Nephron (organoid): ENCODE data around the gene GOSR1.
"Not testable (repeated sequence)": the region's sequence is repeated elsewhere in the genome, so short reads cannot be mapped to it uniquely, and the experiment has no call there.

ENCODE experiments used
- H3K27ac Mint-ChIP-seq, 3 experiments: 2 replicates each; pipeline ENCODE4 v1.8.0; 2020; ENCODE audit warnings: mixed read lengths in 3 of 3, mild to moderate bottlenecking in 2 of 3, moderate library complexity in 1 of 3
- H3K27me3 Mint-ChIP-seq: 2 replicates; pipeline ENCODE4 v1.8.0; 2021; ENCODE audit warnings: low read depth, mild to moderate bottlenecking, moderate library complexity, mixed read lengths
- H3K36me3 Mint-ChIP-seq: 2 replicates; pipeline ENCODE4 v1.8.0; 2020; ENCODE audit warnings: low read depth, mixed read lengths
- H3K4me1 Mint-ChIP-seq: 2 replicates; pipeline ENCODE4 v1.8.0; 2020; ENCODE audit warnings: mixed read lengths
- H3K4me3 Mint-ChIP-seq, 3 experiments: 2 replicates each; pipeline ENCODE4 v1.8.0; 2020; ENCODE audit warnings: mild to moderate bottlenecking in 3 of 3, mixed read lengths in 3 of 3, moderate library complexity in 2 of 3
- H3K9me3 Mint-ChIP-seq: 2 replicates; pipeline ENCODE4 v1.8.0; 2020; ENCODE audit warnings: mixed read lengths
- TF ChIP-seq, protein P1 (sequence below), 3 experiments: fragments of 200-600 bp; sonication (generic); IDR thresholded peaks; one replicate each; pipeline ENCODE4 v1.5.0; 2021; ENCODE audit warnings: antibody characterized with exemption in 3 of 3; ENCODE audit not compliant: unreplicated experiment in 3 of 3

The GOSR1 gene

DNA sequence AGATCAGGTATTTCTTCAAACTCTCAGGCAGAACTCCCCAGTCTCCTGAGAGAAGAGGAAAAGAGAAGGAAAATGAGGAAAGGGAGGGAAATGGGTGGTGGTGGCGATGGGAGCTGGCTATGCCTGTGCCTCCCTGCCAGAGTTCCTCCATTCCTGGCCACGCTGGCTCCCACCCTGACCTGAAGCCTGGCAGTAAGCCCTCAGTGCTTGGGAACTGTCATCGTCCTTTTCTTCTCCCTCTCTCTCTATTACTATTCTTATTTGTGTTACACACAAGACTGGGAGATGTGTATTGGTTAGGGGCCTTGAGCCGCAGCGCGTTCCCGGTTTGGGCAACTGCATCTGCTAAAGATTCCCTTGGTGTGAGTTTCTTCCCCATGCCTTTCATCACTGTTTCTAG, 44.6 kb downstream of the GOSR1 start:
- Mint-ChIP-seq H3K36me3 (peaks cover 66% of the 10 kb centered on the region), H3K9me3 (peaks cover 7% of the 10 kb centered on the region), H3K4me3 (no peak overlapping the region), H3K27me3 (peaks cover 3% of the 10 kb centered on the region), H3K27ac (no peak overlapping the region), H3K4me1 (peaks cover 22% of the 10 kb centered on the region)
- TF ChIP-seq, protein P1, sequence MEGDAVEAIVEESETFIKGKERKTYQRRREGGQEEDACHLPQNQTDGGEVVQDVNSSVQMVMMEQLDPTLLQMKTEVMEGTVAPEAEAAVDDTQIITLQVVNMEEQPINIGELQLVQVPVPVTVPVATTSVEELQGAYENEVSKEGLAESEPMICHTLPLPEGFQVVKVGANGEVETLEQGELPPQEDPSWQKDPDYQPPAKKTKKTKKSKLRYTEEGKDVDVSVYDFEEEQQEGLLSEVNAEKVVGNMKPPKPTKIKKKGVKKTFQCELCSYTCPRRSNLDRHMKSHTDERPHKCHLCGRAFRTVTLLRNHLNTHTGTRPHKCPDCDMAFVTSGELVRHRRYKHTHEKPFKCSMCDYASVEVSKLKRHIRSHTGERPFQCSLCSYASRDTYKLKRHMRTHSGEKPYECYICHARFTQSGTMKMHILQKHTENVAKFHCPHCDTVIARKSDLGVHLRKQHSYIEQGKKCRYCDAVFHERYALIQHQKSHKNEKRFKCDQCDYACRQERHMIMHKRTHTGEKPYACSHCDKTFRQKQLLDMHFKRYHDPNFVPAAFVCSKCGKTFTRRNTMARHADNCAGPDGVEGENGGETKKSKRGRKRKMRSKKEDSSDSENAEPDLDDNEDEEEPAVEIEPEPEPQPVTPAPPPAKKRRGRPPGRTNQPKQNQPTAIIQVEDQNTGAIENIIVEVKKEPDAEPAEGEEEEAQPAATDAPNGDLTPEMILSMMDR (IDR thresholded peaks at IDR 0.05; ENCODE audit: unreplicated experiment in 3 of 3), result no peak

- peaks cover 53% of the 10 kb centered on the region for H3K36me3 Mint-ChIP-seq
Observed at GRCh38 chr17:30523236-30523635, 46.0 kb downstream of the GOSR1 start.

DNA sequence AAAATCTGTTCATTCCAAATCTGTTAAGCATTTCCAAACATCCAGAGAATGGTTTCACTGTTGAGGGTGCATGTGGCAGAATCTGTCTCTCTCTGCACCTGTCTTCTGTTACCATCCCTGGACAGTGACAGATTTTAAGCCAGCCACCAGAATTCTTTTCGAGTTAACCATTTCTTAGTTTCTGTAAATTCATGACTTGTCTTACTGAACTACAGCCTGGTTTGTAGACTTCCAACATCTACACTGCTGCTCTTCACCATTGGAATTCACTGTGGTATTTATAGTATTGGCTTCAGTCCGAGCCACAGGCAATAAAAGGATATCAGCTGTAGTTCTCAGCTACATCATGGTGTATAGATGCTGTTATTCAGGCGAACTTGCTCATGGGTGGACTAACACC, 47.6 kb downstream of the GOSR1 start:
- H3K9me3 Mint-ChIP-seq, result peaks cover 7% of the 10 kb centered on the region
- H3K27me3 Mint-ChIP-seq, result peaks cover 3% of the 10 kb centered on the region
- H3K36me3 Mint-ChIP-seq, result peaks cover 49% of the 10 kb centered on the region
- peaks cover 18% of the 10 kb centered on the region for H3K4me1 Mint-ChIP-seq
- H3K27ac Mint-ChIP-seq, result peak overlapping the region; percentile 18 to 43 (median 25)
- no peak overlapping the region for H3K4me3 Mint-ChIP-seq
- TF ChIP-seq, protein P1 (IDR thresholded peaks at IDR 0.05; ENCODE audit: unreplicated experiment in 3 of 3), result no peak

More at GRCh38 chr17:30523236-30523635, 46.0 kb downstream of the GOSR1 start:
- H3K27ac Mint-ChIP-seq, H3K9me3 Mint-ChIP-seq, H3K4me3 Mint-ChIP-seq, H3K27me3 Mint-ChIP-seq: not testable (repeated sequence)
- peaks cover 22% of the 10 kb centered on the region for H3K4me1 Mint-ChIP-seq

- TF ChIP-seq, protein P1 (IDR thresholded peaks at IDR 0.05; ENCODE audit: unreplicated experiment in 3 of 3), result no peak
- peaks cover 35% of the 10 kb centered on the region for H3K36me3 Mint-ChIP-seq
- peaks cover 7% of the 10 kb centered on the region for H3K9me3 Mint-ChIP-seq
- no peak overlapping the region for H3K27ac Mint-ChIP-seq
- peaks cover 14% of the 10 kb centered on the region for H3K4me1 Mint-ChIP-seq
- H3K4me3 Mint-ChIP-seq, result no peak overlapping the region
- H3K27me3 Mint-ChIP-seq, result peaks cover 3% of the 10 kb centered on the region
Observed at GRCh38 chr17:30526401-30526800, 49.2 kb downstream of the GOSR1 start.

DNA sequence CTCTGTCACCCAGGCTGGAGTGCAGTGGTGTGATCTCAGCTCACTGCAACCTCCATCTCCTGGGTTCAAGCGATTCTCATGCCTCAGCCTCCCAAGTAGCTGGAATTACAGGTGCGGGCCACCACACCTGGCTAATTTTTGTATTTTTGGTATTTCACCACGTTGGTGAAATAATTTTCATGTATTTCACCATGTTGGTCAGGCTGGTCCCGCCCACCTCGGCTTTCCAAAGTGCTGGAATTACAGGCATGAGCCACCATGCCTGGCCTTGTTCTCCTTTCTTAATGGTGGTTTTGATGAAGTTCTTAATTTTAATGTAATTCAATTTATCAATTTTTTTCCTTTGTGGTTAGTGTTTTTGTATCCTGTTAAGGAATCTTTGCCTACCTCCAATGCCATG, 51.5 kb downstream of the GOSR1 start:
- H3K4me3 Mint-ChIP-seq, H3K27me3 Mint-ChIP-seq, H3K27ac Mint-ChIP-seq, H3K9me3 Mint-ChIP-seq: not testable (repeated sequence)
- Mint-ChIP-seq H3K4me1 (peaks cover 14% of the 10 kb centered on the region), H3K36me3 (peaks cover 15% of the 10 kb centered on the region)

GRCh38 chr17:30530346-30531025, 53.3 kb downstream of the GOSR1 start:
- Mint-ChIP-seq H3K9me3 (no peaks in the 10 kb centered on the region), H3K36me3 (no peaks in the 10 kb centered on the region), H3K4me3 (no peak overlapping the region), H3K4me1 (no peaks in the 10 kb centered on the region), H3K27me3 (no peaks in the 10 kb centered on the region), H3K27ac (no peak overlapping the region)
- TF ChIP-seq, protein P1 (IDR thresholded peaks at IDR 0.05; ENCODE audit: unreplicated experiment in 3 of 3), result no peak

- no peaks in the 10 kb centered on the region for H3K36me3 Mint-ChIP-seq
- H3K27me3 Mint-ChIP-seq, result no peaks in the 10 kb centered on the region
- TF ChIP-seq, protein P1 (IDR thresholded peaks at IDR 0.05; ENCODE audit: unreplicated experiment in 3 of 3), result no peak
- no peak overlapping the region for H3K27ac Mint-ChIP-seq
- no peaks in the 10 kb centered on the region for H3K4me1 Mint-ChIP-seq
- H3K9me3 Mint-ChIP-seq, result no peaks in the 10 kb centered on the region
- H3K4me3 Mint-ChIP-seq, result no peak overlapping the region
Observed at GRCh38 chr17:30532871-30533270, 55.7 kb downstream of the GOSR1 start.
